ENCODE measurements around the gene PSMD9. TPM values are rescaled to one million over a fixed set of nuclear protein-coding genes. Genes with fewer than 3 reads are reported as not detected.

PSMD9 gene
- total RNA-seq, 1 donor from 2014 or later: 85.3 TPM

DNA sequence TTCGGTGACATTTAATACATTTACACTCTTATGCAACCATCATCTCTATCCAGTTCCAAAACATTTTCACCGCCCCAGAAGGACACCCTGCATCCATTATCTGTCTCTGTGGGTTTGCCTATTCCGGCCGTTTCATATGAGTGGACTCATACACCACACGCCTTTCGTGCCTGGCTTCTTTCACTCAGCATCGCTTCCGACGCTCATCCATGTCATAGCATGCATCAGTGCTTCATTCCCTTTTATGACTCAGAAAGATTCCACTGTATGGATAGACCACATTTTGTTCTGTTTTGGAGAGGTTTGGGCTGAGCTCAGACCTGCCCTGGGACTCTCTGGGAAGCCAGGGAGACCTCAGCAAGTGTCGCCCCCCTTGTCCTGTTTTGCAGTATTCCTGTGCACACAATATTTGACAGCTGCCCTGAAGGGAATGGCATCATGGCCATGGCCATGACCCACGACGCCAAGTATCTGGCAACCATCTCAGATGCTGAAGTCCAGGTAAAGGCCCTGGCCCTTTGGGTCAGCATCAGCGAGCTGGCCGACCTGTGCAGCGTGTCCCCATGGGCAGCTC, 53.6 kb downstream of the PSMD9 start:
- TF ChIP-seq, protein P1, sequence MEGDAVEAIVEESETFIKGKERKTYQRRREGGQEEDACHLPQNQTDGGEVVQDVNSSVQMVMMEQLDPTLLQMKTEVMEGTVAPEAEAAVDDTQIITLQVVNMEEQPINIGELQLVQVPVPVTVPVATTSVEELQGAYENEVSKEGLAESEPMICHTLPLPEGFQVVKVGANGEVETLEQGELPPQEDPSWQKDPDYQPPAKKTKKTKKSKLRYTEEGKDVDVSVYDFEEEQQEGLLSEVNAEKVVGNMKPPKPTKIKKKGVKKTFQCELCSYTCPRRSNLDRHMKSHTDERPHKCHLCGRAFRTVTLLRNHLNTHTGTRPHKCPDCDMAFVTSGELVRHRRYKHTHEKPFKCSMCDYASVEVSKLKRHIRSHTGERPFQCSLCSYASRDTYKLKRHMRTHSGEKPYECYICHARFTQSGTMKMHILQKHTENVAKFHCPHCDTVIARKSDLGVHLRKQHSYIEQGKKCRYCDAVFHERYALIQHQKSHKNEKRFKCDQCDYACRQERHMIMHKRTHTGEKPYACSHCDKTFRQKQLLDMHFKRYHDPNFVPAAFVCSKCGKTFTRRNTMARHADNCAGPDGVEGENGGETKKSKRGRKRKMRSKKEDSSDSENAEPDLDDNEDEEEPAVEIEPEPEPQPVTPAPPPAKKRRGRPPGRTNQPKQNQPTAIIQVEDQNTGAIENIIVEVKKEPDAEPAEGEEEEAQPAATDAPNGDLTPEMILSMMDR (IDR thresholded peaks at IDR 0.05; ENCODE audit: insufficient read depth, low read length, severe bottlenecking): no peak
- Histone ChIP-seq H3K27me3 (ENCODE audit: control insufficient read depth, insufficient read depth, low read length) (no peaks in the 10 kb centered on the region), H3K36me3 (ENCODE audit: control insufficient read depth, insufficient read depth, low read length) (no peaks in the 10 kb centered on the region), H3K4me3 (ENCODE audit: low read depth, low read length) (no peak overlapping the region)
- FAIRE-seq (peak; percentile 98), DNase-seq (ENCODE audit: low read depth) (peak; percentile 97)

DNA sequence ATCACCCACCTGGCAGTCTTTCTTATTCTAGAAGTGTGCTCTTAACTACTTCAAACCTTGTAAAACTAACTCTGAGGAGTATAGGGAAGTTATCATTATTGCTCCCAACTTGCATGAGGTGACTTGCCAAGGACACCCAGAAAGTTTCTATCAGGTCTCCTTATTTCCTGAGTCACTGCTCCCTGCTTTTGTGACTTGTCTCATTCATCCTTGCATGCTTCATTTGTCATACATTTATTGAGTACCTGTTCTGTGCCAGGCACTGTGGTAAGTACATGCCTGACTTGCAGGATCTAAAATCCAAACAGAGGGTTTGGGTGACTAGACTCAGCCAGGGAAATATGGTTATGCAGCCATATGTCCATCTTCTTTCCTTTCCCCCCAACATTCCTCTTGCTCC, 55.3 kb downstream of the PSMD9 start:
- DNase-seq (ENCODE audit: low read depth) (peak; percentile 58), FAIRE-seq (no peak)
- Histone ChIP-seq H3K4me3 (ENCODE audit: low read depth, low read length) (no peak overlapping the region), H3K36me3 (ENCODE audit: control insufficient read depth, insufficient read depth, low read length) (no peaks in the 10 kb centered on the region), H3K27me3 (ENCODE audit: control insufficient read depth, insufficient read depth, low read length) (no peaks in the 10 kb centered on the region)
- TF ChIP-seq, protein P1 (IDR thresholded peaks at IDR 0.05; ENCODE audit: insufficient read depth, low read length, severe bottlenecking): no peak

DNA sequence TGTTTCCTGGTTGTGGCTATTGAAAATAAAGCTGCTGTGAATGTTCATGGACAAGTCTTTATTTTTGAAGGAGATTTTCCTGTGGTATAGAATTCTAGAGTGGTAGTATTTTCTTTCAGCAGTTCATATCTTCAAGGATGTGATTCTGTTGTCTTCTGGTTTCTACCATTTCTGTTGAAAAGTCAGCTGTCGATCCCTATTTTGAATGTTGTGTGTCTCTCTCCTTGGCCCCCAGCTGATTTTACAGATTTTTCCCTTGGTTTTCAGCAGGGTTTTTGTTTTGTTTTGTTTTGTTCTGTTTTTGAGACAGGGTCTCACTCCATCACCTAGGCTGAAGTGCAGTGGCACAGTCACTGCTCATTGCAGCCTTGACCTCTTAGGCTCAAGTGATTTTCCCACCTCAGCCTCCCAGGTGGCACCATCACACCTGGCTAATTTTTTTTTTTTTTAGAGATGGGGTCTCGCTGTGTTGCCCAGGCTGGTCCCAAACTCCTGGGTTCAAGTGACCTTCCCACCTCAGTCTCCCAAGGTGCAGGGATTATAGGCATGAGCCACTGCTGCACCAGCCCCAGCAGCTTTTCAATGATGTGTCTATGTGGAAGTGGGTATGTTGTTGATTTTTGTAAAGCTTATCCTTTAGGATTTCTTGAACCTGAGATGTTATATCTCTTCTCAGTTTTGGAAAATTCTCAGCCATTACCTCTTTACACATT, 57.9 kb downstream of the PSMD9 start:
- TF ChIP-seq, protein P1 (IDR thresholded peaks at IDR 0.05; ENCODE audit: insufficient read depth, low read length, severe bottlenecking): no peak
- FAIRE-seq (no peak), DNase-seq (ENCODE audit: low read depth) (no peak)
- Histone ChIP-seq H3K27me3 (ENCODE audit: control insufficient read depth, insufficient read depth, low read length) (no peaks in the 10 kb centered on the region), H3K4me3 (ENCODE audit: low read depth, low read length) (no peak overlapping the region), H3K36me3 (ENCODE audit: control insufficient read depth, insufficient read depth, low read length) (no peaks in the 10 kb centered on the region)

DNA sequence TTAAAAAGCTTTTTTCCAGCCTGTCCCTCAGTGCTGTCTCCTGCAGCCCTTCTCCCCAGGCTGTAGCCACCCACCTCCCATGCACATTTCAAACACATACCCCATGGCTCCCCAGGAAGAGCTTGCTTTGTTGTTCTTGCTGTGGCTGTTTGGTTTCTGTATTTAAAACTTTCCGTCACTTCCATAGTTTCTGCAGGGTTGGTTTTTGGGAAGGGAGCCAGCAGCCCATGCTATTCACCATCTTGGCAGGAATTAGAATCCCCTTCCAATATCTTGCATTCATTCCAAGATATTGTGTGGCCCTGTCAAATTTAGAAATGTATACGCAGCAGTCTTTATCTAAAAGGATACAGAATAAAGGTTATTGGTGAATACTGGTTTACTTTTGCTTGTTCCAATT, 59.4 kb downstream of the PSMD9 start:
- no peak for DNase-seq (ENCODE audit: low read depth)

DNA sequence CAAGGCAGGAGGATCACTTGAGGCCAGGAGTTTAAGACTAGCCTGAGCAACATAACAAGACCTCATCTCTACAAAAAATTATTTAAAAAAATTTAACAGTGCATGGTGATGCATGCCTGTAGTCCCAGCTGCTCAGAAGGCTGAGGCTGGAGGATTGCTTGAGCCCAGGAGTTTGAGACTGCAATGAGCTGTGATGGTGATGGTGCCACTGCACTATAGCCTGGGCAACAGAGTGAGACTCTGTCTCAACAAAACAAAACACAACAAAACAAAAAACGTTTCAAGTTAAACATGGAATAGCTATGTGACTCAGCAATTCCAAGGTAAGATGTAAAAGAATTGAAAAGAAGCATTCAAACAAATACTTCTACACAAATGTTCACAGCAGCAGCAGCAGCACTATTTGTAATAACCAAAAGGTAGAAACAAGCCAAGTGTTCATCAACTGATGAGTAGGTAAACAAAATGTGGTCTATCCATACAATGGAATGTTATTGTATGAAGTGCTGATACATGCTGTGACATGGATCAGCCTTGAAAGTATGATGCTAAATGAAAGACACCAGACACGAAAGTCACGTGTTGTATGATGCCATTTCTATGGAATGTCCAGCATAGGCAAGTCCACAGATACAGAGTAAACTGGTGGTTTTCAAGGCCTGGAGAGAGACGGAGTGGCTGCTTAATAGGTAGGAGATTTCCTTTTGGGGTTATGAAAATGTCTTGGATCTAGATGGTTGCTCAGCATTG, 61.2 kb downstream of the PSMD9 start:
- TF ChIP-seq, protein P1 (IDR thresholded peaks at IDR 0.05; ENCODE audit: insufficient read depth, low read length, severe bottlenecking): no peak
- Histone ChIP-seq H3K4me3 (ENCODE audit: low read depth, low read length) (peak overlapping the region; percentile 16), H3K27me3 (ENCODE audit: control insufficient read depth, insufficient read depth, low read length) (no peaks in the 10 kb centered on the region), H3K36me3 (ENCODE audit: control insufficient read depth, insufficient read depth, low read length) (no peaks in the 10 kb centered on the region)
- peak; percentile 100 for DNase-seq (ENCODE audit: low read depth)
- peak; percentile 99 for FAIRE-seq

More for the DNA sequence above, 59.4 kb downstream of the PSMD9 start:
- FAIRE-seq: no peak
- H3K4me3 ChIP-seq (ENCODE audit: low read depth, low read length): no peak overlapping the region
- H3K27me3 ChIP-seq (ENCODE audit: control insufficient read depth, insufficient read depth, low read length): no peaks in the 10 kb centered on the region
- no peaks in the 10 kb centered on the region for H3K36me3 ChIP-seq (ENCODE audit: control insufficient read depth, insufficient read depth, low read length)
- TF ChIP-seq, protein P1 (IDR thresholded peaks at IDR 0.05; ENCODE audit: insufficient read depth, low read length, severe bottlenecking): no peak
